ENCODE data around the gene AXIN1.

The AXIN1 gene

DNA sequence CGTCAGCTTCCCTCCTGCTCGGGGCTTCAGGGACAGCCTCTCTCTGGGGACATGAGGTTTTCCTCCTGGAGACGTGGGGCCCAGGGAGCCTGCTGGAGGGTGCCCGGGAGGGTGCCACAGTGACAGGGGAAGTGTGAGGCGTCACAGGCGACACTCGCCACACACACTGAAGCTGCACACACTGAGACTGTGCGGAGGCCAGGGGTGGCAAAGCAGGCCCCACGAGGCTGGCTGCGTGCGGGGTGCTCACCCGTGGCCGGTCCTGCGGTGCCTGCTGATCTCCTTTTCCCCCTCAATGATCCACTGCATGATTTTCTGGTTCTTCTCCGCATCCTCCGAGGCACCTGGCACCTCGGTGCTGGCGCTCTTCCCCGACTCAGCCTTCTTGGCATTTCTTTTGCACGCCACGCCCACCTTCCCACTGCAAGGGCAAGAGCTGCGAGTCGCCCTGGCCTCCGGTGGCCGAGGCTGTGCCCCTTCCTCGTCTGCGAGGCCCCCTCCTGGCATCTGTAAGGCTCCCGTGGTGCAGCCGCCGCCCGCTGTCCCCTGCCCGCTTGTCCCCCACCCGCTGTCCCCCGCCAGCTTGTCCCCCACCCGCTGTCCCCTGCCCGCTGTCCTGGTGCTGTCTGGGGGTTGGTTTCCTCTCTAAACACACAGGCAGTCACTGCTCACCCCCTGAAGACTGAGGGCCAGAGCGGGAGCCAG is 55.6 kb downstream of the AXIN1 start:
- DNase-seq: no peak

DNA sequence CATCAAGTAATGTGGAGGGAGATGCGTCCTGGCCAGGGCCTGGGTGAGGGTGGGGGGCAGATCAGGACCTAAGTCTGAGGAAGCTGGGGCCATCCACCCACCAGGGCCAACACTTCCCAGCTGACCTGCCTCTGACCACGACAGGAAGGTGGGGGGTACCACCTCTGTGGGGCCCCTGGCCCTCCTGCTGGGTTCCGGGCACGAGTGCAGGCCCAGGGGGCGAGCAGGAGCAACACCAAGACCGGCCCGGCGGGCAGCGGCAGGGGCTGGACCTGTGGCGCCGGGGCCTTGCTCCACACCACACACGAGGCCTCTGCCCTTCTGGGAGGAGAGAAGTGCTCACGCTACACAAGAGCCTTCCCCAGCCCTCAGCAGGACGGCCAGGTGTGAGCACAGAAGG is 56.2 kb downstream of the AXIN1 start:
- DNase-seq: no peak

DNA sequence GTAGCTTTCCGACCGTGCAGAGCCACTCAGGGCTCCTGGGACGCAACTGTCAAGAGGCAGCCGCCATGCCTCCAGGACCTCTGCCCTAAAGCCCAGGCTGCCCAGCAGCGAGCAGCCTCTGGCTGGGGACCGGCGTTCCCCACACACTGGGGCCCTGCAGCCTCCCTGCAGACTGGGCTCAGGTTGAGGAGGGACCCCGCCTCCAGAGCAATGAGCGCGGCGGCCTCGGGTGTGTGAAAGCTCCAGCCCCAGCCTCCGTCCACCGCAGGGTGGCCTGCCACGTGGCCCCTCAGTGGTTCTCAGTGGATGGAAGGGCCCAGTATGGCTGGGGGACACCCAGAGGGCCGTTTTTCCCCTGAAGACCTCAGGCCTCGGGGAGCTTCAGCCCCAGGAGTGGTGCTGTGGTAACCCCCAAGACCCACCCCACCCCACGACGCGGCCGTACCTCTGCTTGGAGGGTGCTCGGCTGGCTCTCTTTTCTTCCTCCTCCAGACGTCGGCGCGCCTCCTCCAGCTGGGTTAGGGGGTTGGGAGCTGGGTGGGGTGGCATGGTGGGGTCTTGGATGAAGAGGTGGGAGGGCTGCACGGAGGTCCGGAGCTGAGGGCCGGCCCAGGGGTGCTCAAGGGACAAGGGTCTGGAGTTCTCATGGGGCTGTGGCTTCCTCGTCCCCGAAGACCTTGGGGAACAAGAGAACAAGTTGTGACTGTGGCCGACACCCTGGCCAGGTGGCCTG is 59.3 kb downstream of the AXIN1 start:
- no peak for DNase-seq

DNA sequence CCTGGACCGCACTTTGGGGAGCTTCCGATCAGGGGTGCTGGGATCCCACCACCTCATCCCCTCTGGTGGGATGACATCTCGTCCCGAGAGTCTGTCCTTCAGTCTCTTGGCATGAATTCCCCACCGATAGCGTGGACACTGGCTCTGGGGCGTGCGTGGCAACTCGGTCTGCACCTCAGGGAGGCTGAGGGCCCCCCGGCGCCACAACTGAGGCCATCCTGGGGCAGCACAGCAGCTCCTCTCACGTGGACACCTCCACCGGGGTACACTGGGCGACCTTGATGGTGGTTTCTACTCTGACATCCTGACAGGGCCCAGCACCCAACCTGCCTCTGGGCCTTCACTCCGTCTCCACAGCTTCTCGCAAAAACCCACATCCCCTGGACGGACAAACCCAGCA is 61.0 kb downstream of the AXIN1 start:
- no peak for DNase-seq

DNA sequence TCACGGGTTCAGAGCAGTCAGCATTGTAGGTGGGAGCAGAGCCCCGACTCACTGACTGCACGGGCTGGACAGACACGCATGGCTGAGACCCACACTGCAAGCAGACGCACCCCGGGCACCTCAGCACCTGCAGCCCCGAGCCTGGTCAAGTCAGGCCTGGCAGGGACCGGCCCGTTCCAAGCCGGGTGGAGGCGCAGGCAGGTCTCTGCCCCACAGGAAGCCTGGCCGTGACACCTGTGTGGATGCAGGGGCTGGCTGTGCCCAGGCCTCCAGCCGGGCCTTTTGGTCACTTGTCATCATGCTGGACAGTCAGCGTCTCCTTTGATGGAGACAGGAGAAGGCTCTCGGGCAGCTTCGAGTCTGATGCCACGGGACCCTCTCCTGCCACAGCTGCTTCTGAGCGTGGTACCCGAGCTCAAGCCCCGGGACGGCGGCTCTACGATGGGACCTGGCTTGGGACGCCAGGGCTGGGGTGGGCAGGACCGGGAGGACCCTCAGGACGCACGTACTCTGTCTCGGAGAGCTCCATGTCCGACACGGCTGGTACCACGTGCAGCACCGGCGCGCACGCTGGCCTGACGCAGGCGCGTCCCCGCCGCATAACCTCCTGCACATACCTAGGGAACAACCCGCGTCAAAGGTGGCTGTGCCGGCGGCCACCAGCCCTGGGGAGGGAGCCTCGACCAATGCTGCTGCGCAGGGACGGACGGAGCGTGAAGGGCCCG is 61.7 kb downstream of the AXIN1 start:
- DNase-seq: no peak

DNA sequence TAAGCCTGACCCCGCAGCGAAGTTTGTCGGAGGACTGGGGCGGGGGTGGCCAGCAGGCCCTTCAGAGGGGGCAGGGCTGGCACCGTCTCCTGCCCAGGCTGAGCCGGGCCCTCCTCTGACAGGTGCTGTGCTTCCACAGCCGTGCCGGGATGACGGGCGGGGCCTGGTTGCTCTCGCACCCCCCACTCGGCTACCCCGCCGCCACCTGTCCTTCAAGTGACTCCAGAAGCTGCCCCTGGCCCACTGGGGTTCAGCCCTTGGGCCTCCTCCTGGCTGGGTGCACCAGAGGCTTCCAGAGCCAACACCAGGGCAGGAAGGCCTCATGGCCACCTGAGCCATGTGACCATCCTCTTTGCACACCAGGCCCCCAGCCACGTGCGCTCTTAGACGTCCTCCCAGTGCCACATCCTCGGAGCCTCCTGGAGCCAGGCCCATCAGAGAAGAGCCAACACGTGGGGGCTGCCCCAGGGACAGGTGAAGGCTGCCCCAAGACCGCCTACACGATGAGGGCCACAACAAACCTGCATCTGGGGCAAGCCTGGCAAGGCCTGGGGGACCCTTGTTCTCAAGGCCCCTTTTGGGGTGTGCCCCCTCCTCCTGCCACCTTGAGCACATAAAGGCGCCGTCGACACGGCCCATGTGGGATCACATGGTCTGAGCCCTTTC is 62.4 kb downstream of the AXIN1 start:
- DNase-seq: no peak

DNA sequence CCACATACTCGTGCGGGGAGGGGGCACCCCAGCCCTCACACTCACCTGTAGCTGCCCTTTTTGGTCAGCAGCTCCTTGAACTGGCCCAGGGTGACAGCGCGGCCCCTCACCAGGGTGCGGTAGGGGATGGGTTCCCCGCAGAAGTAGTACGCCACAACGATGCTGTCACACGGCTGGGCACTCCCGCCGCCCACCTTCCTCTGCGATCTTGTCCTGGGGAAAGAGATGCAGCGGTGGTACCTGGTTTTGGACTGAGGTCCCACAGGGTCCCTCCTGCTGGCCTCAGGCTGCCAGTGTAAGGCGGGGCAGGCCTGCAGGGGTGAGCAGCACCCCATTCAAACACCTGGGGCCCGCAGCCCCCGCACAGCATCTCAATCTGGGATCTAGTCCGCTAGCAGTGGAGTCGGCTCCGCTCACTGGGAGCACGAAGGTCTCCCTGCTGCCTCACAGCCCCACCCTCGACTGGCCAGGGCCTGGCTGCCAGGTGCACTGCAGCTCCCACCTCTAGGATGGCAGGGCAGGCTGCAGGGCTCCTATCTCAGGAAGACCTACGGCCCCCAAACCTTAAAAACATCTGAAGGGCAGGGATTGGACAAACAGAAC is 63.0 kb downstream of the AXIN1 start:
- no peak for DNase-seq

DNA sequence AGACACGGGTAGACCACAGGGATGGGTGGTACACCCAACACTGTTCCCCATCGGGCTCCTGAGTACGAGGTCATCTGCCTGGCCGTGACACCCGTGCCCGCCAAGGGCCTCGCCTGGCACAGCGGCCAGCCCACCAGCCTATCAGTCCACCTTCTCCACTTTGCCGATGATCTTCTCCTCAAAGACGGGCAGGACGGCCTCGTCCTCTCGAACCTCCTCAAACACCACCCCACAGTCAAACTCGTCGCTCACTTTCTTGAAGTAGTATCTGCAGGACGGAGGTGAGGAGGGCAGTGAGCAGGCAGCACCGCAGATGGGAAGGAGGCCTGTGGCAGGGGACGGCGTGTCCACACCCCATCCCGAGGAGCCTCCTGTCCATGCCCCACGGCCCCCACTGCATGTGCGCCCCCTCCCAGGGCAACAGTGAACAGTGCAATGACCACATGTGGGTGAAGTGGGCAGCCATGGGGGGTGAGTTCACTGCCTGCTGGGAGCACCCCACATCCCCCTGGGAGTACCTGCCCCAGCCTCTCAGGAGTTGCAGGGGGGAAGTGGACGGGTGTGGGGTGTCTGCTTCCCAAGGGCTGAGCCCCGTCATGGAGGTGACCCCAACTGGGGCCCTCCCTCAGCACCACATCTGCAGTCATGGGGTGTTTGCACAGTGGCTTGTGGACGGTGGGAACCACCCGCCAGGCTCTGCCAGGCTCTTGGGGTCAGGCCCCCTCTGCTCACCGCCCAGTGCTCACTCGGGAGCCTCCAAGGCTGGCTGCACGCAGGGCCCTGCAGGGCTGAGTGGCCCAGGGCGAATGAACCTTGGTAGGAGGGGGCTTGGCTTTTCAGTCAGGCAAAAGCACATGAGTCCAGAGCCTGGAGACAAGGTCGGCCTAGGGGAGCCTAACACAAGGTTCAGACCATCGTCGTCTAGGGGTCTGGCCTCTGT is 64.3 kb downstream of the AXIN1 start:
- DNase-seq: no peak

DNA sequence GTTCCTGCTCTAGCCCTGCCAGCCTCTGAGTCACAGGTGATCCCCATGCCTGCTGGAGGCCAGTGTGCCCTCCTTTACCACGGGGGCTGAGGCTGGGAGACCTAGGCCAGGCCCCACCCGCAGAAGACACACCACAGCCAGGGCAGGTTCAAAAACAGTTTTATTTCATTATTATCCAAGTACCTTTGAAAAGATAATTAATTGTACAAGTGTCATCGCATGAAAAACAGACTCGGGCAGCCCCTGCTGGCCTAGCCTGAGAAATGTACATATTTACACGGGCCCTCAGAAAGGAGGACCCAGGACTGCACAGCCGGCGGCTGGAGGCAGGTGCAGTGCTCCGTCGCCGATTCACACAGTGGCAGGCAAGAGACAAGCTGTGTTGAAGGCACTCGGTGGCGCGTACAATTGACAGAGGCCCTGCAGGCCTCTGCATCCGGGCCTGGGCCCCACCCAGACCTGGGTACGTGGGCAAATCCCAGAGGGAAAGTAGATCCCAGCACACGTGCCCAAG is 65.2 kb downstream of the AXIN1 start:
- DNase-seq: no peak

DNA sequence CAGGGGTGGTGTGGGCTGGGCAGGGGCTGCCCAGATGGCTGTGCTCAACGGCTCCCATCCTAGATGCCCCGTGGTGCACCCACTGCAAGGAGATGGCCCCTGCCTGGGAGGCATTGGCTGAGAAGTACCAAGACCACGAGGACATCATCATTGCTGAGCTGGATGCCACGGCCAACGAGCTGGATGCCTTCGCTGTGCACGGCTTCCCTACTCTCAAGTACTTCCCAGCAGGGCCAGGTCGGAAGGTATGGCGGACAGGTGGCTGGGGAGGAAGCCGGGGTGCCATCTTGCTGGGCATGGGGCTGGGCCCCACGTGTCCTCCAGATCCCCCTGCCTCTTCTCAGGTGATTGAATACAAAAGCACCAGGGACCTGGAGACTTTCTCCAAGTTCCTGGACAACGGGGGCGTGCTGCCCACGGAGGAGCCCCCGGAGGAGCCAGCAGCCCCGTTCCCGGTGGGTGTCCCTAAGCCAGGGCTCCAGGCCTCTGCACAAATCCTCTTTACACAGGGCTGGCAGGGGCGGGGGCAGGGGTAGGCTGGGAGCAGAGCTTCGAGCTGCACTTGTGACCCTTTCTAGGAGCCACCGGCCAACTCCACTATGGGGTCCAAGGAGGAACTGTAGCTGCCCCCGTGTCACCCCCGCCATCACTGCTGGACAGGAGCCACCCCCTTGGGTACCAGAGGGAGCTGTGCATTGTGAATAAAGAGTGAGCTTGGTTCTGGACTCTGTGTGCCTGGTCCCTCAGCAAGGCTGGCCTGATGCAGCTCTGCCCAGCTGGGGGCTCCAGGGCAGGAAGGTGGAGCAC is 65.8 kb downstream of the AXIN1 start:
- no peak for DNase-seq

DNA sequence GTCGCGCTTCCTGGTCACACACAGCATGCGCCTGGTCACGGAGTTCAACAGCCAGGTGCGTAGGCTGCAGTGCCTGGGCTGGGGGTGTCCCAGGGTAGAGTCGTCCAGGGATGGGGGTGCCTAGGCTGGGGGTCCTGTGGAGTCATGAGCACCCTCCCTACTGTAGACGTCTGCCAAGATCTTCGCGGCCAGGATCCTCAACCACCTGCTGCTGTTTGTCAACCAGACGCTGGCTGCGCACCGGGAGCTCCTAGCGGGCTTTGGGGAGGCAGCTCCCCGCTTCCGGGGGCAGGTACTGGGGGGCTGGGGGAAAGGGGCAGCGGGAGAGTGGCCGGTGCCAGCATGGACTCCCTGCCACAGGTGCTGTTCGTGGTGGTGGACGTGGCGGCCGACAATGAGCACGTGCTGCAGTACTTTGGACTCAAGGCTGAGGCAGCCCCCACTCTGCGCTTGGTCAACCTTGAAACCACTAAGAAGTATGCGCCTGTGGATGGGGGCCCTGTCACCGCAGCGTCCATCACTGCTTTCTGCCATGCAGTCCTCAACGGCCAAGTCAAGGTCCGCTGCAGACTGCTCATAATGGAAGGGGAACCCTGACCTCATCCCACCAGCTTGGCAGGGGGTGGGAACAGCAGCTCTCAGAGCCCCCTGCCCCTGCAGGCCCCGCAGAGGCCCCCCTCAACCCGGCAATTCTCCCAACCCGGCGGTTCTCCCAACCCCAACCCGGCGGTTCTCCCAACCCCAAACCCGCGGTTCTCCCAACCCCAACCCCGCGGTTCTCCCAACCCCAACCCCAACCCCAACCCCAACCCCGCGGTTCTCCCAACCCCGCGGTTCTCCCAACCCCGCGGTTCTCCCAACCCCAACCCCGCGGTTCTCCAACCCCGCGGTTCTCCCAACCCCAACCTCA is 67.1 kb downstream of the AXIN1 start:
- no peak for DNase-seq

DNA sequence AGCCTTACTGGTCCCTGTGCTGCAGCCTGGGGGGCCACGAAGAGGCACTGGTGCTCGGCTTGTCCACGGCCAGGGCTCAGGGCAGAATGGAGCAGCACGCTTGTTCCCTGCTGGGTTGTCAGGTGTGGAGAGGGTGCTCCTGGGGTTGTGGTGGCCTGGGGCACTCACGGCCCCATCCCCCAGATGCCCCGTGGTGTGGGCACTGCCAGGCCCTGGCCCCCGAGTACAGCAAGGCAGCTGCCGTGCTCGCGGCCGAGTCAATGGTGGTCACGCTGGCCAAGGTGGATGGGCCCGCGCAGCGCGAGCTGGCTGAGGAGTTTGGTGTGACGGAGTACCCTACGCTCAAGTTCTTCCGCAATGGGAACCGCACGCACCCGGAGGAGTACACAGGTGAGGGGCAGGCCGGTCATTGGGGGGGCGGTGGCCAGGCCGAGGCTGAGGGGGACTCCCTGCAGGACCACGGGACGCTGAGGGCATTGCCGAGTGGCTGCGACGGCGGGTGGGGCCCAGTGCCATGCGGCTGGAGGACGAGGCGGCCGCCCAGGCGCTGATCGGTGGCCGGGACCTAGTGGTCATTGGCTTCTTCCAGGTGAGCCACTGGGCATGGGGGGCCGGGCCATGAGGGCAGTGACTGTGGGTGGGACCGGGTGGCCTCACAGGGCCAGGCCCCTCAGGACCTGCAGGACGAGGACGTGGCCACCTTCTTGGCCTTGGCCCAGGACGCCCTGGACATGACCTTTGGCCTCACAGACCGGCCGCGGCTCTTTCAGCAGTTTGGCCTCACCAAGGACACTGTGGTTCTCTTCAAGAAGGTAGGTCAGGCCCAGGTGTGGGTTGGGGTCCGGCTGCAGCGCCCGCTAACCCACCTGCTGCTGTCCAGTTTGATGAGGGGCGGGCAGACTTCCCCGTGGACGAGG is 68.1 kb downstream of the AXIN1 start:
- no peak for DNase-seq

DNA sequence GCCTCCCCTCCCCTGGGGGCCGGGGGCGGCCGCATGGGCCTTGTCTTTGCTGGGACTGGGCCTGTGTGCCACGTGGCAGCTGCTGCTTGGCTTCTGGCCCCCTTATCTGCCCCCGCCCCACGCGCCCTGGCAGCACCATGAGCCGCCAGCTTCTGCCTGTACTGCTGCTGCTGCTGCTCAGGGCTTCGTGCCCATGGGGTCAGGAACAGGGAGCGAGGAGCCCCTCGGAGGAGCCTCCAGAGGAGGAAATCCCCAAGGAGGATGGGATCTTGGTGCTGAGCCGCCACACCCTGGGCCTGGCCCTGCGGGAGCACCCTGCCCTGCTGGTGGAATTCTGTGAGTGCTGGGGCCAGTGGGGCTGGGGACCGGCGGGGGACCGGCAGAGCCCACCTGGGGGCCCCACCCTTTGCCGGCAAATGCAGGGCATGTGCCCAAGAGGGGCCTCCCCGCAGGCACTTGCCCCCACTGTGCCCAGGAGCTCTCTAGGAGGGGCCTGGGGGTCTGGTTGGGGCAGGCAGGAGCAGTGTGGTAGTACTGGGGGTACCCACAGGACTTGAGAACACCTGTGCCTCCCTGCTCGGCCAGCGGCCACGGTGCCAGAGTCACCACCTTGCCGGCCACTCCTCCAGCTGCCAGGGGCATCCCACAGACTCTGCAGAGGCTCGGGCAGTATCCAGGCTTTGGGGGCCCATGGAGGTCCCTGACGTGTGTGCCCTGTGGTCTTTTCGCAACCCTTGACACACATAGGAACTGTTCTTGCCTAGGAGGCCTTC is 69.3 kb downstream of the AXIN1 start, which contains the start of gene PDIA2:
PDIA2 (plus strand) TSS at position 132 of the 773 bp plus-strand sequence; CDS start at position 138, 6 bp downstream.
- peak; percentile 56 for DNase-seq

DNA sequence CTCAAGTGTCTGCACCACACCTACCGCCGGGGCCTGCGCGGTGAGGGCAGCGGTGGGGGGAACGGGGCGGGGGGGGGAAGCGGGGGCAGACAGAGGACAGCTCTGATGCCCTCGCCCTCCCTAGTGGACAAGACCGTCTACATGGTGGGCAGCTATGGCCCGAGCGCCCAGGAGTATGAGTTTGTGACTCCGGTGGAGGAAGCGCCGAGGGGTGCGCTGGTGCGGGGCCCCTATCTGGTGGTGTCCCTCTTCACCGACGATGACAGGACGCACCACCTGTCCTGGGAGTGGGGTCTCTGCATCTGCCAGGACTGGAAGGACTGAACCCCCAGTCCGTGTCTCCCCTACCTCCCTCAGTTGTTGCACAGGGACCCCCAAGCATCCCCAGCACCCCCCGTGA is 70.0 kb downstream of the AXIN1 start:
- no peak for DNase-seq

DNA sequence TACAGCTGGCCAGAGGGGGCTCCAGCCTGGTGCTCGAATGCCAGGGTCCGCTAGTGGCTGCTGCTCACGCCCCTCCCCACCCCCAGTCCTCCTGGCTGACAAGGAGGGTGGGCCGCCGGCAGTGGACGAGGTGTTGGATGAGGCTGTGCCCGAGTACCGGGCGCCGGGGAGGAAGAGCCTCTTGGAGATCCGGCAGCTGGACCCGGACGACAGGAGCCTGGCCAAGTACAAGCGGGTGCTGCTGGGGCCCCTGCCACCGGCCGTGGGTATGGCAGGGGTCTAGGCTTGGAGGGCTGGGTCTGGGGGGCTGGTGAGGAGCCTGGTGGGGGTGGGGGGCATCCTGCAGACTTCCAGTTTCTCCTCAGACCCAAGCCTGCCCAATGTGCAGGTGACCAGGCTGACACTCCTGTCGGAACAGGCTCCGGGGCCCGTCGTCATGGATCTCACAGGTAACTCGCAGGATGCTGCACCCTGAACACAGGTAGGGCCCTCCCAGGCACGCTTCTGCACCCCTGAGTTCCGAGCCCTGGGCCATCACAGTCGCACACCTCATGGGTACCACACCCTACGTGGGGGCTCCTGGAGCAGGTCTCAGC is 70.8 kb downstream of the AXIN1 start:
- DNase-seq: no peak

DNA sequence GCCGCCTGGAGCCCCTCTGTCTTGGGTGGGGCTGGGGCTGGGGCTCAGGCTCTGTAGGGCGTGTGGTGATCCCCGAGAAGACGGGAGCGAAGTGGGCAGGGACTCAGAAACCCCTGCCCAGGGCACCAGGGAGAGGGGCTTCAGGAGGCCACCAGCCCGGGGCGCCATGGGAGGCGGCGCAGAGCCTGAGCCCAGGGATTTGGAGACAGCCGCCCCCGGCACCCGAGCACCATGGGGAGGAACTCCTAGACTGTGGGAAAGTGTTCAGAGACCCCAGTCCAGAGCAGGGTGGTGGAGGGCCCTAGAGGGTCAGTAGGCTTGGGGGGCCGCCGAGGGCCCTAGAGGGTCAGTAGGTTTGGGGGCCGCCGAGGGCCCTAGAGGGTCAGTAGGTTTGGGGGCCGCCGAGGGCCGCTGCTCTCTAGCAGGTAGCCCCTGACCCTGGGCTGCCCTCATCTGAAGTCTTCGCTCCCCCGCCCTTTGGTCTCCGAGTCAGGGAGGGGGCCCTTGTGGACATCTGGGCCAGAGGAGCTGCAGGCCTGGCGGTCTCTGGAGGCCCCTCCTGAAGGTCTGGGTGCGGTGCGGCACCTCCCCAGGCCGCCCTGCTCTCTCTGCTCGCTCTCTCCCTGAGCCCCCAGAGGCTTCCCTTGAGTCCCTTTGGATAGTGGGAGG is 71.4 kb downstream of the AXIN1 start:
- no peak for DNase-seq
